GM18951 (cell line): Measurements from ENCODE around the gene LGALS3.

Experiments used
- POLR2A ChIP-seq: IDR thresholded peaks from 4 replicates; pipeline ENCODE4 v1.6.1; 2011; ENCODE audit warnings: mild to moderate bottlenecking; ENCODE audit not compliant: insufficient read length, insufficient read depth; ENCODE audit errors: extremely low read depth
- in situ Hi-C: fragments of 300-500 bp; cut with MboI; formaldehyde crosslinking; loops from one replicate; pipeline ENCODE4 v1.12.0; 2022; ENCODE audit warnings: low sequenced_read_pairs, mixed read lengths, inconsistent platforms; ENCODE audit not compliant: unreplicated experiment

LGALS3 gene

GRCh38 chr14:55120571-55121495 lies 8.2 kb upstream of the LGALS3 start:
- no peak for TF ChIP-seq POLR2A

GRCh38 chr14:55121628-55122439 lies 7.2 kb upstream of the LGALS3 start:
- in situ Hi-C loops, result no loop called here
- TF ChIP-seq POLR2A, result no peak

More at GRCh38 chr14:55120571-55121495, 8.2 kb upstream of the LGALS3 start:
- in situ Hi-C loops, result no loop called here

- TF ChIP-seq POLR2A, result no peak
- in situ Hi-C loops, result no loop called here
Observed at GRCh38 chr14:55122440-55122986, 6.5 kb upstream of the LGALS3 start.

- TF ChIP-seq POLR2A, result no peak
- in situ Hi-C loops, result no loop called here
Observed at GRCh38 chr14:55123101-55123500, 6.0 kb upstream of the LGALS3 start.

- no peak for TF ChIP-seq POLR2A
- in situ Hi-C loops, result no loop called here
Observed at GRCh38 chr14:55123852-55124639, 5.0 kb upstream of the LGALS3 start.

GRCh38 chr14:55124774-55125386 lies 4.2 kb upstream of the LGALS3 start:
- in situ Hi-C loops, result no loop called here
- TF ChIP-seq POLR2A, result no peak

- in situ Hi-C loops, result no loop called here
Observed at GRCh38 chr14:55125403-55125802, 3.6 kb upstream of the LGALS3 start.

GRCh38 chr14:55126034-55126433 lies 3.0 kb upstream of the LGALS3 start:
- in situ Hi-C loops, result no loop called here
- no peak for TF ChIP-seq POLR2A

More at GRCh38 chr14:55125403-55125802, 3.6 kb upstream of the LGALS3 start:
- TF ChIP-seq POLR2A, result no peak

- no peak for TF ChIP-seq POLR2A
Observed at GRCh38 chr14:55126932-55127459, 2.1 kb upstream of the LGALS3 start.

GRCh38 chr14:55127460-55127951 lies 1.5 kb upstream of the LGALS3 start:
- no peak for TF ChIP-seq POLR2A
- in situ Hi-C loops, result no loop called here

More at GRCh38 chr14:55126932-55127459, 2.1 kb upstream of the LGALS3 start:
- in situ Hi-C loops, result no loop called here

GRCh38 chr14:55128386-55129085 lies 516 bp upstream of the LGALS3 start:
- TF ChIP-seq POLR2A, result no peak
- in situ Hi-C loops, result no loop called here
